GM21367 (cell line): Measurements from ENCODE around the gene TNP1.

Experiments
- ATAC-seq: cut with Tn5 transposase; IDR thresholded peaks from one replicate; pipeline ENCODE4 v1.9.1; 2021; ENCODE audit not compliant: unreplicated experiment

Gene TNP1

GRCh38 chr2:216842636-216843035 is 17.2 kb downstream of the TNP1 start:
- no peak for ATAC-seq

GRCh38 chr2:216839688-216840087 is 20.2 kb downstream of the TNP1 start:
- ATAC-seq: no peak

- no peak for ATAC-seq
These were observed 21.7 kb downstream of the TNP1 start for GRCh38 chr2:216838151-216838550.

- no peak for ATAC-seq
These were observed 22.1 kb downstream of the TNP1 start for GRCh38 chr2:216837740-216838139.

GRCh38 chr2:216833061-216833460 is 26.8 kb downstream of the TNP1 start:
- no peak for ATAC-seq

- no peak for ATAC-seq
These were observed 29.5 kb downstream of the TNP1 start for GRCh38 chr2:216830346-216830745.

- no peak for ATAC-seq
These were observed 30.3 kb downstream of the TNP1 start for GRCh38 chr2:216829533-216829932.

- ATAC-seq: no peak
These were observed 32.7 kb downstream of the TNP1 start for GRCh38 chr2:216827073-216827720.

GRCh38 chr2:216822470-216822869 is 37.4 kb downstream of the TNP1 start:
- no peak for ATAC-seq

GRCh38 chr2:216820709-216821108 is 39.2 kb downstream of the TNP1 start:
- ATAC-seq: no peak

GRCh38 chr2:216819766-216820165 is 40.1 kb downstream of the TNP1 start:
- ATAC-seq: no peak

- no peak for ATAC-seq
These were observed 40.8 kb downstream of the TNP1 start for GRCh38 chr2:216819055-216819454.

- ATAC-seq: no peak
These were observed 49.3 kb downstream of the TNP1 start for GRCh38 chr2:216810399-216811160.
